A549 (cell line): ENCODE results near the gene FAM219A. TPM values are rescaled to one million over a fixed set of nuclear protein-coding genes. Genes with fewer than 3 reads are reported as not detected.

ENCODE experiments used
- ATAC-seq, 2 experiments: fragments of 200-7000 bp in 1 of 2; fragments of >200 bp in 1 of 2; cut with Nextera tagmentation in 1 of 2; cut with Tn5 transposase in 1 of 2; 3 replicates each; pipeline versions ENCODE4 v1.8.0 to v1.9.1; 2018 to 2020; ENCODE audit warnings: mild to moderate bottlenecking in 1 of 2, moderate library complexity in 1 of 2
- CTCF ChIA-PET: fragments of 300-600 bp; sonication (Branson Sonifier 250); formaldehyde crosslinking; extraction: SDS; loops from one replicate; lab custom pipeline; 2021; ENCODE audit warnings: antibody characterized with exemption, inconsistent platforms; lab: Yijun Ruan, JAX
- POLR2A ChIA-PET: fragments of 350-600 bp; formaldehyde crosslinking; extraction: SDS; loops from one replicate; lab custom pipeline; 2021; ENCODE audit warnings: antibody characterized with exemption, inconsistent platforms; lab: Yijun Ruan, JAX
- DNase-seq, 2 experiments: peaks; one replicate each; pipeline versions ENCODE4 v3.0.0 to v3.0.0-alpha.2; 2011 to 2016; ENCODE audit warnings: low read depth in 1 of 2, low spot score in 1 of 2
- FAIRE-seq: peaks from 2 replicates; lab custom pipeline; 2011; peaks lifted over from hg19 to GRCh38; lab: Jason Lieb, UNC
- H3K27ac ChIP-seq, 2 experiments: fragments of >200 bp; sonication (Bioruptor Twin); formaldehyde crosslinking; 3 replicates each; pipeline ENCODE4 v1.5.1; 2016 to 2017
- H3K4me1 ChIP-seq: fragments of >200 bp; sonication (Bioruptor Twin); formaldehyde crosslinking; 3 replicates; pipeline ENCODE4 v1.6.1; 2016
- H3K4me2 ChIP-seq: fragments of >200 bp; sonication (Bioruptor Twin); formaldehyde crosslinking; 3 replicates; pipeline ENCODE4 v1.6.1; 2016
- H3K4me3 ChIP-seq: fragments of >200 bp; sonication (Bioruptor Twin); formaldehyde crosslinking; 3 replicates; pipeline ENCODE4 v1.5.1; 2016
- H3K9me3 ChIP-seq: fragments of >200 bp; sonication (Bioruptor Twin); formaldehyde crosslinking; 3 replicates; pipeline ENCODE4 v1.6.1; 2016
- BHLHE40 ChIP-seq: IDR thresholded peaks from 2 replicates; pipeline ENCODE4 v1.6.1; 2012; ENCODE audit warnings: low read depth, low read length, inconsistent platforms
- CBX8 ChIP-seq: fragments of 200-600 bp; sonication (generic); IDR thresholded peaks from 2 replicates; pipeline ENCODE4 v1.6.1; 2016
- CEBPB ChIP-seq, 2 experiments: fragments of >200 bp in 1 of 2; sonication (Bioruptor Twin) in 1 of 2; formaldehyde crosslinking in 1 of 2; IDR thresholded peaks; 2 replicates each; pipeline ENCODE4 v1.6.1; 2012 to 2016
- CHD4 ChIP-seq: fragments of 200-600 bp; sonication (generic); IDR thresholded peaks from 2 replicates; pipeline ENCODE4 v1.6.1; 2016; ENCODE audit warnings: antibody characterized with exemption, mild to moderate bottlenecking, borderline replicate concordance
- E2F6 ChIP-seq: IDR thresholded peaks from 2 replicates; pipeline ENCODE4 v1.6.1; 2012; ENCODE audit warnings: low read depth, borderline replicate concordance
- EHF ChIP-seq: fragments of 250-450 bp; sonication (Bioruptor Pico); IDR thresholded peaks from 2 replicates; pipeline ENCODE4 v1.5.0; 2020; ENCODE audit warnings: mild to moderate bottlenecking
- FOSL2 ChIP-seq, 2 experiments: fragments of 450-650 bp in 1 of 2; fragments of >200 bp in 1 of 2; sonication (Bioruptor Twin) in 1 of 2; formaldehyde crosslinking; IDR thresholded peaks; 2 replicates each; pipeline versions ENCODE4 v1.5.0 to v1.6.1; 2016 to 2020; ENCODE audit warnings: mild to moderate bottlenecking in 1 of 2, moderate library complexity in 1 of 2
- FOXS1 ChIP-seq: fragments of 250-450 bp; sonication (Bioruptor Pico); IDR thresholded peaks from 2 replicates; pipeline ENCODE4 v1.5.0; 2020; ENCODE audit warnings: mild to moderate bottlenecking, moderate library complexity
- HDAC2 ChIP-seq: fragments of 200-600 bp; sonication (generic); IDR thresholded peaks from 2 replicates; pipeline ENCODE4 v1.6.1; 2016
- HOXB13 ChIP-seq: fragments of 250-450 bp; sonication (Bioruptor Pico); IDR thresholded peaks from 2 replicates; pipeline ENCODE4 v1.5.0; 2020; ENCODE audit warnings: low read depth, mild to moderate bottlenecking, moderate library complexity
- HOXB5 ChIP-seq: fragments of 250-450 bp; sonication (Bioruptor Pico); IDR thresholded peaks from 2 replicates; pipeline ENCODE4 v1.5.0; 2020; ENCODE audit warnings: mild to moderate bottlenecking, moderate library complexity
- JUNB ChIP-seq: fragments of >200 bp; sonication (Bioruptor Twin); formaldehyde crosslinking; IDR thresholded peaks from 2 replicates; pipeline ENCODE4 v1.6.1; 2016
- KDM1A ChIP-seq: fragments of 200-600 bp; sonication (generic); IDR thresholded peaks from 2 replicates; pipeline ENCODE4 v1.6.1; 2016; ENCODE audit warnings: low read depth, mild to moderate bottlenecking
- KDM5A ChIP-seq: fragments of 200-600 bp; sonication (generic); IDR thresholded peaks from 2 replicates; pipeline ENCODE4 v1.6.1; 2016; ENCODE audit warnings: antibody characterized with exemption, mild to moderate bottlenecking
- MAX ChIP-seq: IDR thresholded peaks from 2 replicates; pipeline ENCODE4 v1.6.1; 2012
- NPAS2 ChIP-seq: fragments of 250-450 bp; sonication (Bioruptor Pico); IDR thresholded peaks from 2 replicates; pipeline ENCODE4 v1.8.0; 2022; ENCODE audit warnings: mild to moderate bottlenecking, moderate library complexity, borderline replicate concordance
- POLR2A ChIP-seq: IDR thresholded peaks from 2 replicates; pipeline ENCODE4 v1.6.1; 2012; ENCODE audit warnings: mild to moderate bottlenecking, low read length
- RCOR1 ChIP-seq: fragments of 150-350 bp; IDR thresholded peaks from 2 replicates; pipeline ENCODE4 v1.6.1; 2014; ENCODE audit warnings: antibody characterized with exemption, low read length, low read depth
- SREBF2 ChIP-seq: fragments of 450-650 bp; IDR thresholded peaks from 2 replicates; pipeline ENCODE4 v1.6.1; 2014; ENCODE audit warnings: mild to moderate bottlenecking, moderate library complexity
- TFCP2L1 ChIP-seq: fragments of 250-450 bp; sonication (Bioruptor Pico); IDR thresholded peaks from 2 replicates; pipeline ENCODE4 v1.5.0; 2021; ENCODE audit warnings: mild to moderate bottlenecking
- TP53 ChIP-seq: fragments of 250-450 bp; sonication (Bioruptor Pico); IDR thresholded peaks from 2 replicates; pipeline ENCODE4 v1.5.0; 2021; ENCODE audit warnings: mild to moderate bottlenecking, moderate library complexity
- ZC3H11A ChIP-seq: fragments of 450-650 bp; IDR thresholded peaks from 2 replicates; pipeline ENCODE4 v1.6.1; 2014; ENCODE audit warnings: antibody characterized with exemption, mild to moderate bottlenecking
- ZFP36 ChIP-seq: fragments of 450-650 bp; IDR thresholded peaks from 2 replicates; pipeline ENCODE4 v1.6.1; 2014; ENCODE audit warnings: borderline replicate concordance; ENCODE audit not compliant: partially characterized antibody
- WGBS: methylation state at CpG from one replicate; pipeline ENCODE4 v1.1.6; 2017; ENCODE audit errors: missing lambda C conversion rate; 5-methylcytosine and 5-hydroxymethylcytosine counted together
- polyA plus RNA-seq, 4 experiments: library from polyadenylated mRNA; depleted of rRNA in 3 of 4; stranded (reverse); fragments of >200 nt; fragmentation: RNase III in 1 of 4; extraction: RNeasy Plus Mini Kit Qiagen cat#74134 plus additional on column Dnase treatment in 1 of 4; gene quantifications; 2 replicates in 3 of 4; 3 replicates in 1 of 4; pipeline ENCODE4 v1.2.3, GENCODE V29; 2011 to 2017
- TF ChIP-seq, protein P1 (sequence below): IDR thresholded peaks from 2 replicates; pipeline ENCODE4 v1.6.1; 2012

The FAM219A gene
- polyA plus RNA-seq, 2 of the 4 experiments (the other 2 are of a cell fraction), result 8.1 to 15.3 TPM

DNA sequence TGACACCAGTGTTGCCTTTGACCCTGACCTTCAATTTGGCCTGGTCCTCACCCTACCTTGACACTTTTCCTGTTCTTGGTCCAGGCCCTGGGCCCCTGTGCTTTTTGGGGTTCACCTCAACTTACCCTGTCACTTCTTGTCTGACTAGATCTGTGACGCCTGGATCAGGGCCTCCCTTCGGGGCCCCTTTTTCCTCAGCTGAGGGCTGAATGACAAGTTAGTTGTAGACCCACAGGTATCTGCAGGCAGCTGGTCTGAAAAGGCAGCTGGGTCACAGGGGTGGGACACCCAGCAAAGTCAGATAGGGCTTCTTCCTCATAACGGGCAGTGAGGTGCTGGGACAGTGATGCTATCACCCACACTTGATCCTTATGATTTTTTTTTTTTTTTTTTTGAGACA lies 71.7 kb downstream of the FAM219A start:
- DNase-seq, result no peak
- no peak for ATAC-seq
- CTCF ChIA-PET, result interaction anchor here (1.0 to 5.7 kb wide), 3 partner anchors 8 to 161 kb away, joined by 3 to 37 read pairs (median 28); no protein-coding TSS in a partner anchor
- no peak for FAIRE-seq
- TF ChIP-seq EHF (CRISPR knock-in tag) (no peak), KDM1A (no peak), TFCP2L1 (CRISPR knock-in tag) (no peak), KDM5A (no peak), HOXB5 (no peak), TP53 (CRISPR knock-in tag) (no peak), CBX8 (no peak), HOXB13 (CRISPR knock-in tag) (no peak), ZC3H11A (no peak), FOXS1 (no peak), ZFP36 (no peak), POLR2A (no peak), MAX (no peak), RCOR1 (no peak), SREBF2 (no peak), HDAC2 (no peak), JUNB (no peak)
- TF ChIP-seq, protein P1, sequence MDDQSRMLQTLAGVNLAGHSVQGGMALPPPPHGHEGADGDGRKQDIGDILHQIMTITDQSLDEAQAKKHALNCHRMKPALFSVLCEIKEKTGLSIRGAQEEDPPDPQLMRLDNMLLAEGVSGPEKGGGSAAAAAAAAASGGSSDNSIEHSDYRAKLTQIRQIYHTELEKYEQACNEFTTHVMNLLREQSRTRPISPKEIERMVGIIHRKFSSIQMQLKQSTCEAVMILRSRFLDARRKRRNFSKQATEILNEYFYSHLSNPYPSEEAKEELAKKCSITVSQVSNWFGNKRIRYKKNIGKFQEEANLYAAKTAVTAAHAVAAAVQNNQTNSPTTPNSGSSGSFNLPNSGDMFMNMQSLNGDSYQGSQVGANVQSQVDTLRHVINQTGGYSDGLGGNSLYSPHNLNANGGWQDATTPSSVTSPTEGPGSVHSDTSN, result no peak
- TF ChIP-seq, all 56 proteins: peak for 0
- WGBS, result 94% methylated on average over 3 of the region's 3 CpGs
- Histone ChIP-seq H3K4me2 (no peak overlapping the region), H3K9me3 (no peaks in the 10 kb centered on the region), H3K4me3 (no peak overlapping the region), H3K27ac (no peak overlapping the region), H3K4me1 (no peaks in the 10 kb centered on the region; the same call in 2 of the 3 replicates)
- POLR2A ChIA-PET, result no interaction called here

DNA sequence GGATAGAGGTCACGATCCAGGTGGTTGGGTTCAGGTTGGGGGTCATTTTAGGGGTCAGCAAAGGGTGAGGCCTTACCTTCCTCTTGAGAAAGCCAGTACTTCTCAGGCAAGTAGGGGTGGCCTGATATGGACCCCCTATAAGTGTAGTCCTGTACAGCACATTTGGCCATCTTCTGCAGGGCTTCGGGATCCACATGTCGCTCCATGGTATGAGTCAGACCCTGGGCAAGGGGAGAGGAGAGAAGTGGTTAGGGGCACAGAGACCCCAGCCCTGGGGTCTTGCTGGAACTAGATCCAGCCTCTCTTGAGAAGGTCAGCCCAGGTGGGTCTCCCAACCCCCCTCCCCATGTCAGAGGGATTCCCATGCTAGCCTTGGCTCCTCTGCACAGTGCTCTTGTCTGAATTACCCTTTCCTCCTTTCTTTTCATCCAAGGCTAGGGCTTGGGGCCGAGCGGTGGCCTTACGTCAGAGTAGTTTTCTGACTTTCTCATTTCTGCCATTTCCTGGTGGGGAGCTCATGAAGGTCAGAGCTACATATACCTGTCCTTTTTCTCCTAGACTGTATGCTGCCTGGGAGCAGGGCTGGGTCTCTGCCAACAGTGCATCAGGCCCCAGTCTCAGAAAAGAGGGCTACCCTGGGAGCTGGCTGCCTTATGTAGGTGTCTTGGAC lies 72.7 kb downstream of the FAM219A start:
- Histone ChIP-seq H3K4me2 (no peak overlapping the region), H3K4me3 (no peak overlapping the region), H3K27ac (no peak overlapping the region), H3K4me1 (peaks cover 3% of the 10 kb centered on the region; the same call in 2 of the 3 replicates), H3K9me3 (no peaks in the 10 kb centered on the region)
- no peak for TF ChIP-seq NPAS2 (CRISPR knock-in tag)
- TF ChIP-seq E2F6, result no peak
- no peak for TF ChIP-seq FOSL2 (IDR thresholded peaks at IDR 0.05)
- no peak for TF ChIP-seq FOSL2 (CRISPR knock-in tag; IDR thresholded peaks at IDR 0.05)
- no peak for TF ChIP-seq BHLHE40
- no peak for TF ChIP-seq CEBPB (IDR thresholded peaks at IDR 0.05)
- TF ChIP-seq CHD4, result no peak
- TF ChIP-seq HOXB13 (CRISPR knock-in tag), result no peak
- WGBS, result 72% methylated on average over 6 of the region's 6 CpGs
- POLR2A ChIA-PET, result no interaction called here
- CTCF ChIA-PET, result interaction anchor here (0.6 to 19.7 kb wide), 6 partner anchors 7 to 934 kb away, joined by 3 to 417 read pairs (median 16); no protein-coding TSS in a partner anchor
- FAIRE-seq (no peak), ATAC-seq (no peak), DNase-seq (no peak)
